Measurements from ENCODE around the gene CIAO1. TPM values are rescaled to one million over a fixed set of nuclear protein-coding genes. Genes with fewer than 3 reads are reported as not detected.

The CIAO1 gene
- total and polyA plus RNA-seq, 2 donors (not counting 1 experiment from before 2014, with no cell fraction given), result 74.8 to 85.4 TPM

GRCh38 chr2:96276787-96277499, 10.9 kb downstream of the CIAO1 start:
- H3K4me2 ChIP-seq (replicated peaks; ENCODE audit: low read depth, low read length, poor library complexity, severe bottlenecking), result no peak overlapping the region
- H3K27me3 Mint-ChIP-seq, result no peaks in the 10 kb centered on the region
- no peaks in the 10 kb centered on the region for H3K4me1 ChIP-seq (ENCODE audit: control insufficient read depth in 2 of 2, insufficient read depth in 2 of 2, low read length in 2 of 2)
- no peak overlapping the region for H3K9ac ChIP-seq (ENCODE audit: low read length)
- H3K9me3 ChIP-seq (ENCODE audit: control extremely low read depth in 1 of 3, control insufficient read depth in 2 of 3, insufficient read depth in 1 of 3, low read length in 2 of 3), result no peaks in the 10 kb centered on the region
- DNase-seq (no peak), ATAC-seq (ENCODE audit: low read depth) (no peak)
- 95% methylated on average over 15 of the region's 21 CpGs for WGBS (ENCODE audit: insufficient coverage)
- no peaks in the 10 kb centered on the region for H4K20me1 ChIP-seq (ENCODE audit: control insufficient read depth, insufficient read depth, low read length, poor library complexity, severe bottlenecking)
- no peak overlapping the region for H3K27ac Mint-ChIP-seq
- no peak overlapping the region for H3K27ac ChIP-seq (ENCODE audit: low read length in 2 of 2)
- intact Hi-C loops (cut with micrococcal nuclease), result no loop called here
- H3K4me3 Mint-ChIP-seq, result no peak overlapping the region
- peaks cover 6 to 78% of the 10 kb centered on the region in 2 experiments for H3K36me3 ChIP-seq (replicated peaks in 1 of 2; ENCODE audit: control extremely low read depth in 1 of 2, control insufficient read depth in 1 of 2, extremely low read depth in 1 of 2, insufficient read depth in 2 of 2, low read length in 1 of 2)
- no peaks in the 10 kb centered on the region for H3K4me1 Mint-ChIP-seq
- H3K79me2 ChIP-seq (ENCODE audit: control insufficient read depth, insufficient read depth, low read length), result no peaks in the 10 kb centered on the region
- CTCF ChIA-PET, result interaction anchor here (1.2 kb wide), 1 partner anchor 10 kb away, joined by 4 read pairs; the partner anchor contains the start of gene CIAO1
- H2AFZ ChIP-seq (ENCODE audit: insufficient read depth, low read depth, low read length, poor library complexity, severe bottlenecking), result no peak overlapping the region
- H3K27me3 ChIP-seq (replicated peaks in 1 of 4; ENCODE audit: control extremely low read depth in 1 of 4, control insufficient read depth in 3 of 4, insufficient read depth in 4 of 4, low read length in 3 of 4), result no peaks in the 10 kb centered on the region
- POLR2A ChIA-PET, result interaction anchor here (0.6 kb wide), 1 partner anchor 401 kb away, joined by 3 read pairs; no protein-coding TSS in a partner anchor
- H3K4me3 ChIP-seq (ENCODE audit: control extremely low read depth in 1 of 5, extremely low read depth in 1 of 5, insufficient read depth in 1 of 5, low read depth in 2 of 5, low read length in 4 of 5), result no peak overlapping the region
- TF ChIP-seq, protein P1, sequence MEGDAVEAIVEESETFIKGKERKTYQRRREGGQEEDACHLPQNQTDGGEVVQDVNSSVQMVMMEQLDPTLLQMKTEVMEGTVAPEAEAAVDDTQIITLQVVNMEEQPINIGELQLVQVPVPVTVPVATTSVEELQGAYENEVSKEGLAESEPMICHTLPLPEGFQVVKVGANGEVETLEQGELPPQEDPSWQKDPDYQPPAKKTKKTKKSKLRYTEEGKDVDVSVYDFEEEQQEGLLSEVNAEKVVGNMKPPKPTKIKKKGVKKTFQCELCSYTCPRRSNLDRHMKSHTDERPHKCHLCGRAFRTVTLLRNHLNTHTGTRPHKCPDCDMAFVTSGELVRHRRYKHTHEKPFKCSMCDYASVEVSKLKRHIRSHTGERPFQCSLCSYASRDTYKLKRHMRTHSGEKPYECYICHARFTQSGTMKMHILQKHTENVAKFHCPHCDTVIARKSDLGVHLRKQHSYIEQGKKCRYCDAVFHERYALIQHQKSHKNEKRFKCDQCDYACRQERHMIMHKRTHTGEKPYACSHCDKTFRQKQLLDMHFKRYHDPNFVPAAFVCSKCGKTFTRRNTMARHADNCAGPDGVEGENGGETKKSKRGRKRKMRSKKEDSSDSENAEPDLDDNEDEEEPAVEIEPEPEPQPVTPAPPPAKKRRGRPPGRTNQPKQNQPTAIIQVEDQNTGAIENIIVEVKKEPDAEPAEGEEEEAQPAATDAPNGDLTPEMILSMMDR (IDR thresholded peaks at IDR 0.05), result no peak
- no peak for TF ChIP-seq EZH2 (IDR thresholded peaks at IDR 0.05; ENCODE audit: borderline replicate concordance, insufficient read depth, low read depth, low read length, poor library complexity, severe bottlenecking)
- H3K9me3 Mint-ChIP-seq (ENCODE audit: insufficient read depth), result no peaks in the 10 kb centered on the region

DNA sequence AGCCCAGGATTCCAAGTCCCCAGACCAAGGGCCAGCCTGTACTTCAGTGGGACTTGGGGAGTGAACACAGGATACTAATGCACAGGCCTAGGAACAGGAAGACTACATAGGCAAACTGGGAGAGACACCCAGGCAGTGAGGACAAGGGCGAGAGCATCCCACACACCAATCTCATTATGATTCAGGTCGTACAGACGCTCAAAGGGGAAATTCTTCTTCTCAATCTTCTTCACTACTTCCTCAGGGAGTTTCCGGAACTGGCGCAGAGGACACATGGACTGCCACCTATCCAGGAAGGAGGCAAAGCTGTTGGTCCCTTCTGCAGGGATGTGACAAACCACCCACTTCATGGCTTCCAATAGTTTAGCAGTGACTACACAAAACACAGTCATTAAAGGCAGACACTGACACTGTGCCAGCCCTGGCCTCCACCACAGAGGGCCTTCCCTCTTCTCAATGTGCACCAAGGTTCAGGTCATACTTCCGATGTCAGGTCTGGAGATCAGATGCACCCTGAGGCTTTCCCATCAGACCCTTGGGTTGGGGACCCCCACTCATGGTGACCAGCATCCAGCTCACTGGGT, 21.3 kb downstream of the CIAO1 start:
- H3K27ac Mint-ChIP-seq, result no peak overlapping the region
- intact Hi-C loops (cut with micrococcal nuclease), result no loop called here
- H3K27me3 Mint-ChIP-seq, result no peaks in the 10 kb centered on the region
- POLR2A ChIA-PET, result interaction anchor here (0.6 kb wide), 1 partner anchor 63 kb away, joined by 3 read pairs; no protein-coding TSS in a partner anchor
- H3K4me1 Mint-ChIP-seq, result no peaks in the 10 kb centered on the region
- Histone ChIP-seq H3K9me3 (ENCODE audit: control extremely low read depth in 1 of 3, control insufficient read depth in 2 of 3, insufficient read depth in 1 of 3, low read length in 2 of 3) (no peaks in the 10 kb centered on the region), H3K36me3 (replicated peaks in 1 of 2; ENCODE audit: control extremely low read depth in 1 of 2, control insufficient read depth in 1 of 2, extremely low read depth in 1 of 2, insufficient read depth in 2 of 2, low read length in 1 of 2) (peaks cover 16 to 98% of the 10 kb centered on the region in 2 experiments), H3K4me2 (replicated peaks; ENCODE audit: low read depth, low read length, poor library complexity, severe bottlenecking) (no peak overlapping the region), H3K4me3 (ENCODE audit: control extremely low read depth in 1 of 5, extremely low read depth in 1 of 5, insufficient read depth in 1 of 5, low read depth in 2 of 5, low read length in 4 of 5) (no peak overlapping the region), H2AFZ (ENCODE audit: insufficient read depth, low read depth, low read length, poor library complexity, severe bottlenecking) (no peak overlapping the region), H3K79me2 (ENCODE audit: control insufficient read depth, insufficient read depth, low read length) (no peaks in the 10 kb centered on the region), H3K27ac (ENCODE audit: low read length in 2 of 2) (no peak overlapping the region), H3K27me3 (replicated peaks in 1 of 4; ENCODE audit: control extremely low read depth in 1 of 4, control insufficient read depth in 3 of 4, insufficient read depth in 4 of 4, low read length in 3 of 4) (no peaks in the 10 kb centered on the region), H4K20me1 (ENCODE audit: control insufficient read depth, insufficient read depth, low read length, poor library complexity, severe bottlenecking) (no peaks in the 10 kb centered on the region), H3K9ac (ENCODE audit: low read length) (no peak overlapping the region), H3K4me1 (ENCODE audit: control insufficient read depth in 2 of 2, insufficient read depth in 2 of 2, low read length in 2 of 2) (no peaks in the 10 kb centered on the region)
- no peak for DNase-seq
- no peak for ATAC-seq (ENCODE audit: low read depth)
- TF ChIP-seq EZH2 (IDR thresholded peaks at IDR 0.05; ENCODE audit: borderline replicate concordance, insufficient read depth, low read depth, low read length, poor library complexity, severe bottlenecking), result no peak
- TF ChIP-seq, protein P1 (IDR thresholded peaks at IDR 0.05), result no peak
- H3K9me3 Mint-ChIP-seq (ENCODE audit: insufficient read depth), result no peaks in the 10 kb centered on the region
- CTCF ChIA-PET, result interaction anchor here (0.8 kb wide), 1 partner anchor 182 kb away, joined by 3 read pairs; no protein-coding TSS in a partner anchor
- 76% methylated on average over 6 of the region's 6 CpGs for WGBS (ENCODE audit: insufficient coverage)
- no peak overlapping the region for H3K4me3 Mint-ChIP-seq
